Loucy (cell line): Measurements from ENCODE around the gene SYNGR2.
A peak's percentile ranks its signal among the peaks of the same experiment; 100 is the strongest.

Experiments used
- H2AFZ ChIP-seq: fragments of 200-600 bp; sonication (generic); 2 replicates; pipeline ENCODE4 v1.6.0; 2016; ENCODE audit warnings: antibody characterized with exemption, mild to moderate bottlenecking, low read length, moderate library complexity
- H3F3A ChIP-seq: fragments of 200-600 bp; 2 replicates; pipeline ENCODE4 v1.6.0; 2016; ENCODE audit warnings: antibody characterized with exemption, low read depth, mild to moderate bottlenecking
- H3K27me3 ChIP-seq: fragments of 200-600 bp; sonication (generic); 2 replicates; pipeline ENCODE4 v1.6.1; 2014; ENCODE audit warnings: low read length, mild to moderate bottlenecking; ENCODE audit not compliant: insufficient read depth, poor library complexity, severe bottlenecking
- H3K36me3 ChIP-seq: fragments of 200-600 bp; sonication (generic); 2 replicates; pipeline ENCODE4 v1.6.1; 2016; ENCODE audit warnings: low read length; ENCODE audit not compliant: insufficient read depth
- H3K4me1 ChIP-seq: fragments of 200-600 bp; sonication (generic); 2 replicates; pipeline ENCODE4 v1.5.1; 2014; ENCODE audit warnings: low read length, mild to moderate bottlenecking; ENCODE audit not compliant: insufficient read depth, poor library complexity, severe bottlenecking
- H3K4me2 ChIP-seq: fragments of 200-600 bp; sonication (generic); 2 replicates; pipeline ENCODE4 v1.6.0; 2014; ENCODE audit warnings: antibody characterized with exemption, low read length, low read depth, mild to moderate bottlenecking; ENCODE audit not compliant: poor library complexity, severe bottlenecking
- H3K4me3 ChIP-seq: fragments of 200-600 bp; sonication (generic); 2 replicates; pipeline ENCODE4 v1.5.1; 2014; ENCODE audit warnings: low read length, mild to moderate bottlenecking, mixed read lengths; ENCODE audit not compliant: poor library complexity, severe bottlenecking
- H3K79me2 ChIP-seq: fragments of 200-600 bp; sonication (generic); 2 replicates; pipeline ENCODE4 v1.6.1; 2014; ENCODE audit warnings: low read length; ENCODE audit not compliant: insufficient read depth
- H3K9ac ChIP-seq: fragments of 200-600 bp; sonication (generic); 2 replicates; pipeline ENCODE4 v1.6.0; 2014; ENCODE audit warnings: mild to moderate bottlenecking, low read depth, low read length, moderate library complexity; ENCODE audit not compliant: poor library complexity, severe bottlenecking
- H3K9me2 ChIP-seq: fragments of 200-600 bp; sonication (generic); replicated peaks from 2 replicates; pipeline ENCODE4 v1.6.1; 2016; ENCODE audit warnings: low read depth, low read length, mixed read lengths
- H3K9me3 ChIP-seq: fragments of 200-600 bp; sonication (generic); 2 replicates; pipeline ENCODE4 v1.6.1; 2014; ENCODE audit warnings: mild to moderate bottlenecking, antibody characterized with exemption, low read length, low read depth; ENCODE audit not compliant: insufficient read depth
- H4K20me1 ChIP-seq: fragments of 200-600 bp; sonication (generic); 2 replicates; pipeline ENCODE4 v1.6.0; 2014; ENCODE audit warnings: antibody characterized with exemption, low read length, mild to moderate bottlenecking; ENCODE audit not compliant: insufficient read depth, poor library complexity, severe bottlenecking
- CTCF ChIP-seq: fragments of 200-600 bp; sonication (generic); conservative IDR thresholded peaks from 2 replicates; pipeline ENCODE4 v1.5.1; 2014; ENCODE audit warnings: mild to moderate bottlenecking, antibody characterized with exemption, low read length
- EZH2phosphoT487 ChIP-seq: fragments of 200-600 bp; IDR thresholded peaks from 2 replicates; pipeline ENCODE4 v1.6.1; 2018; ENCODE audit warnings: antibody characterized with exemption, mild to moderate bottlenecking, moderate library complexity, borderline replicate concordance

SYNGR2 gene

DNA sequence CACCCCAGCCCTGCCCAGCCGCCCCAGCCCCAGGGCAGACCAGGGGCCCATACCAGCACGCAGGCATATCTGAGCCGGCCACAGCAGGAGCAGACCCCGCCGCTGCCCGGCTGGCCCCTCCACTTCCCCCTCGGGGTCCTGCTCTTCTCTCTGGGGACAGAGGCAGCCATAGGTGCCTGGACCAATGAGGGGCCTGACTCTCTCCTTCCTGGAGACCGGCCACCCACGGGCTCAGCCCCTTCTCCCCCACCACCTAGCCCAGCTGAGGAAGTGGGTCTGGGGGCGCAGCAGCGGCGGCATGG is 43.6 kb upstream of the SYNGR2 start:
- Histone ChIP-seq H4K20me1 (peaks cover 35% of the 10 kb centered on the region), H3F3A (peaks cover 7% of the 10 kb centered on the region; the same call in 1 of the 2 replicates), H3K36me3 (peaks cover 19% of the 10 kb centered on the region; the same call in 1 of the 2 replicates), H3K9ac (no peak overlapping the region), H3K4me2 (peak overlapping the region; percentile 81), H2AFZ (no peak overlapping the region), H3K4me1 (peaks cover 63% of the 10 kb centered on the region), H3K9me3 (no peaks in the 10 kb centered on the region), H3K79me2 (peaks cover 94% of the 10 kb centered on the region), H3K27me3 (no peaks in the 10 kb centered on the region), H3K9me2 (no peaks in the 10 kb centered on the region), H3K4me3 (no peak overlapping the region)
- TF ChIP-seq CTCF: no peak
- TF ChIP-seq EZH2phosphoT487: no peak

DNA sequence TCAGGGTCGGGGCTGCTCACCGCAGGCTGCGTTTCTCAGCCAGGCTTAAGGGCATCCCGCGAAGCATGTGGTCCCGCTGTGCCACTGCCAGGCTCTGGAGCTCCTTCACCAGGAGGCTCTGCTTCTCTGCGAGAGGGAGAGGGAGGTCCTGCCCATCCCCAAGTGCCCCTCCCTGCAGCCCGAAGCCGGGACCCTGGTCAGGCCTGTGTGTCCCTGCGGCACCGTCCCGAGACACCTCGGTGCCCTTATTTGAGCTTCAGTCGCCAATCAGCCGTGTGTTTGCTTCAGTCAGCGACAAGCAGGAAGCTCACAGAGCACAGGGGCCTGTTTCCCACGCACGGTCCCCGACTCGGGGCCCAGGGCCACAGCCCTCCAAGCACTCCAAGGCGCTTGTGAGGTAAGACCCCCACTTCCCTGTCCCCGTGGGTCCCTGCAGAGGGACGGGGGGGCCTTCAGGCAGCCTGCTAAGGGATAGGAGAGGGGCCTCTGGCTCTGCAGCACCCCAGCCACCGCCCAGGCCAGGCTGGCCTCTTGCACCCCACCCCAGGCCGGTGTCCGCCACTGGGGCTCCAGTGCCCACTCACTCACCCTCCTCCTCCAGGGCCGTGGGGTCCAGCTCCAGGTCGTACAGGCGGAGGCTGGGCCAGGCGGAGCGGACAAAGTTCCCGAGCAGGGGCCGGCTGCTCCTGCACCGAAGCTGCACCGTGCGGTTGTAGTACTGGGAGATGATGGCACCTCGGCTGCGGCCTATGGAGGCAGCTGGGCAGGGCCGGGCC is 43.1 kb upstream of the SYNGR2 start:
- TF ChIP-seq EZH2phosphoT487: no peak
- no peak for TF ChIP-seq CTCF
- H3K4me1 ChIP-seq: peaks cover 68% of the 10 kb centered on the region
- peaks cover 19% of the 10 kb centered on the region; the same call in 1 of the 2 replicates for H3K36me3 ChIP-seq
- H2AFZ ChIP-seq: no peak overlapping the region
- H3K27me3 ChIP-seq: no peaks in the 10 kb centered on the region
- peak overlapping the region; percentile 81 for H3K4me2 ChIP-seq
- peak overlapping the region; percentile 99 for H3K9ac ChIP-seq
- H3K79me2 ChIP-seq: peaks cover 96% of the 10 kb centered on the region
- H3K9me2 ChIP-seq: no peaks in the 10 kb centered on the region
- H4K20me1 ChIP-seq: peaks cover 35% of the 10 kb centered on the region
- H3K9me3 ChIP-seq: no peaks in the 10 kb centered on the region
- no peak overlapping the region for H3K4me3 ChIP-seq
- peaks cover 13% of the 10 kb centered on the region; the same call in 1 of the 2 replicates for H3F3A ChIP-seq

- H3K79me2 ChIP-seq: peaks cover 93% of the 10 kb centered on the region
- peaks cover 19% of the 10 kb centered on the region; the same call in 1 of the 2 replicates for H3K36me3 ChIP-seq
- peak overlapping the region; percentile 91 for H3K4me3 ChIP-seq
- peaks cover 13% of the 10 kb centered on the region; the same call in 1 of the 2 replicates for H3F3A ChIP-seq
- no peak overlapping the region for H2AFZ ChIP-seq
- peaks cover 5% of the 10 kb centered on the region for H3K27me3 ChIP-seq
- peaks cover 60% of the 10 kb centered on the region for H3K4me1 ChIP-seq
- H3K9me3 ChIP-seq: no peaks in the 10 kb centered on the region
- H3K4me2 ChIP-seq: peak overlapping the region; percentile 81
- TF ChIP-seq EZH2phosphoT487 (no peak), CTCF (no peak)
- no peaks in the 10 kb centered on the region for H3K9me2 ChIP-seq
- peak overlapping the region; percentile 99 for H3K9ac ChIP-seq
- H4K20me1 ChIP-seq: peaks cover 27% of the 10 kb centered on the region
Observed at GRCh38 chr17:78125976-78126894, 42.1 kb upstream of the SYNGR2 start.
